ENCODE data around the gene FSIP1.

Gene FSIP1

DNA sequence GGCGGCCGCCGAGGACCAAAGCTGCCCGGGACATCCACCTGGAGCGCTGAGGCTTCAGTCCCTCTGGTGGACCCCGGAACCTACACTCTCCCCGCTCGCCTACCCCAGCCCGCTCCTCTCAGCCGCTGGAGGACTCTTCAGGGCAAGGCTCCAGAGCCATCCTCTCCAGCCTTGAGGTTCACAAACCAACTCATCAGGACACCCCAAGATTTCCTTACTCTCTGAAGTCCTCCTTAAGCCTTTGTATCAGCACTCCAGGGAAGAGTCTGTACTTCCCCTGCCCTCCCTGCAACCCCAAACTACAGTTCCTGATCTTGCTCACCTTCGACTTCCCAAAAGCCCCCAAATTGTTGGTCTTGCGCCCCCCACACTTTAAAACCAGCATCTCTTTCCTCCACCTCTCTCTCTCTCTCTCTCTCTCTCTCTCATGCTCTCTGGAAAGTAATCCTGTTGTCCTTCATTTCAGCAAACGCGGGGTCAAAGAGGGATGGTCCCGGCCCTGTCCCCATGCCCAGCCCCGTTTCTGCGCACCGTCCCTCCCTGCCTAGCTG is 201.3 kb downstream of the FSIP1 start:
- DNase-seq (ENCODE audit: low read depth) = peak; percentile 44

DNA sequence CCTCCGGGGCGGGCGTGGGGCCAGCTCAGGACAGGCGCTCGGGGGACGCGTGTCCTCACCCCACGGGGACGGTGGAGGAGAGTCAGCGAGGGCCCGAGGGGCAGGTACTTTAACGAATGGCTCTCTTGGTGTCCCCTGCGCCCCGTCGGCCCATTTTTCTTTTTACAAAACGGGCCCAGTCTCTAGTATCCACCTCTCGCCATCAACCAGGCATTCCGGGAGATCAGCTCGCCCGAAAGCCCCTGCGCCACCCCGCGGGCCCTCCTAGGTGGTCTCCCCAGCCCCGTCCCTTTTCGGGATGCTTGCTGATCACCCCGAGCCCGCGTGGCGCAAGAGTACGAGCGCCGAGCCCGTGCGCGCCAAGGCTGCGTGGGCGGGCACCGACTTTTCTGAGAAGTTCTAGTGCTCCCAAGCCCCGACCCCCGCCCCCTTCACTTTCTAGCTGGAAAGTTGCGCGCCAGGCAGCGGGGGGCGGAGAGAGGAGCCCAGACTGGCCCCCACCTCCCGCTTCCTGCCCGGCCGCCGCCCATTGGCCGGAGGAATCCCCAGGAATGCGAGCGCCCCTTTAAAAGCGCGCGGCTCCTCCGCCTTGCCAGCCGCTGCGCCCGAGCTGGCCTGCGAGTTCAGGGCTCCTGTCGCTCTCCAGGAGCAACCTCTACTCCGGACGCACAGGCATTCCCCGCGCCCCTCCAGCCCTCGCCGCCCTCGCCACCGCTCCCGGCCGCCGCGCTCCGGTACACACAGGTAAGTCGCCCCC is 202.0 kb downstream of the FSIP1 start, which contains the start of gene THBS1:
THBS1 (plus strand) TSS at position 595 of the 757 bp plus-strand sequence. CDS start 779 bp downstream, outside the sequence.
- DNase-seq (ENCODE audit: low read depth) = peak; percentile 94
- peak within 1 kb of the TSS; percentile 68 for H3K4me3 ChIP-seq (ENCODE audit: control insufficient read depth, low read depth, low read length)
- TF ChIP-seq, protein P1, sequence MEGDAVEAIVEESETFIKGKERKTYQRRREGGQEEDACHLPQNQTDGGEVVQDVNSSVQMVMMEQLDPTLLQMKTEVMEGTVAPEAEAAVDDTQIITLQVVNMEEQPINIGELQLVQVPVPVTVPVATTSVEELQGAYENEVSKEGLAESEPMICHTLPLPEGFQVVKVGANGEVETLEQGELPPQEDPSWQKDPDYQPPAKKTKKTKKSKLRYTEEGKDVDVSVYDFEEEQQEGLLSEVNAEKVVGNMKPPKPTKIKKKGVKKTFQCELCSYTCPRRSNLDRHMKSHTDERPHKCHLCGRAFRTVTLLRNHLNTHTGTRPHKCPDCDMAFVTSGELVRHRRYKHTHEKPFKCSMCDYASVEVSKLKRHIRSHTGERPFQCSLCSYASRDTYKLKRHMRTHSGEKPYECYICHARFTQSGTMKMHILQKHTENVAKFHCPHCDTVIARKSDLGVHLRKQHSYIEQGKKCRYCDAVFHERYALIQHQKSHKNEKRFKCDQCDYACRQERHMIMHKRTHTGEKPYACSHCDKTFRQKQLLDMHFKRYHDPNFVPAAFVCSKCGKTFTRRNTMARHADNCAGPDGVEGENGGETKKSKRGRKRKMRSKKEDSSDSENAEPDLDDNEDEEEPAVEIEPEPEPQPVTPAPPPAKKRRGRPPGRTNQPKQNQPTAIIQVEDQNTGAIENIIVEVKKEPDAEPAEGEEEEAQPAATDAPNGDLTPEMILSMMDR (IDR thresholded peaks at IDR 0.05; ENCODE audit: control insufficient read depth, insufficient read depth, low read depth, low read length, missing control alignments) = peak; percentile 9

More for the DNA sequence above, 201.3 kb downstream of the FSIP1 start:
- TF ChIP-seq, protein P1 (IDR thresholded peaks at IDR 0.05; ENCODE audit: control insufficient read depth, insufficient read depth, low read depth, low read length, missing control alignments) = no peak
- peak overlapping the region; percentile 68 for H3K4me3 ChIP-seq (ENCODE audit: control insufficient read depth, low read depth, low read length)

DNA sequence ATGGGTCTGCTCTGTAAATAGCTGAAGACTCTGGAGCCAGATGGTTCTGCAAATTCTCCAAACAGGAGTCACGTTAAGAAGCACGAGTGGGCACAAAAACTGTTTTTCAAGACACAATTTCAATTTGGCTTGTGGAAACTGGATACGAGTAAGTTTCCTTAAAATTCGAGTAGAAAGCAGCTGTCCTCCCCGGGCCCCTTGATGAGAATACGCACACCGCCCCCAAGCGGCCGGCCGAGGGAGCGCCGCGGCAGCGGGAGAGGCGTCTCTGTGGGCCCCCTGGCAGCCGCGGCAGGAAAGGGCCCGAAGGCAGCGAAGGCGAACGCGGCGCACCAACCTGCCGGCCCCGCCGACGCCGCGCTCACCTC is 202.5 kb downstream of the FSIP1 start:
- peak overlapping the region; percentile 68 for H3K4me3 ChIP-seq (ENCODE audit: control insufficient read depth, low read depth, low read length)
- TF ChIP-seq, protein P1 (IDR thresholded peaks at IDR 0.05; ENCODE audit: control insufficient read depth, insufficient read depth, low read depth, low read length, missing control alignments) = peak; percentile 82
- peak; percentile 98 for DNase-seq (ENCODE audit: low read depth)

DNA sequence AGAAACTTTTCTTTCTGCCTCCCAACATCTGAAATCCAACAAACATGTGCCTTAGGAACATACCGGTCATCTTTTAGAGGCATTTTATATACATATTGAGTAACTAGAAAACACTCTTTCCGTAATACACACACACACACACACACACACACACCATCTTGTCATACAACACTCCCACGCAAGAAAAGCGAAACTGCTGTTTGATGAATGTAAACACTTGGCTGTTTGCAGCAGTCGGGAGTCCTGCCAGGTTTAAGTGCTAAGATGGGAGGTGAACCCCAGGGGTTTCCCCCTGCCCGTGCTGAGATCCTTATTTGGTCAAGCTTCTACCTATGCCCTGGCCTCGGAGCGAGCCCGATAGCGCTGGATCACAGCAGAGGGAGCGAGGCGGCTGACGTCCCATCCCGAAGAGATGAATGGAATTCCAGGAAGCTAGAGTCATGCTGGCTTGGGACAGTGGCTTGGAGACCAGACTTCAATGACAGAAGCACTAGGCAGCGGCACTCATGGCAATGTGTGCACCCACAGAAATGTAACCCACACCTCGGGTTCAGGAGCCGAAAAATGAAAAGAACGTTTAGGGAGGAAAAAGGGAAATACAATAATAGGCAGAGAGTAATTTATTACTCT is 203.0 kb downstream of the FSIP1 start:
- H3K4me3 ChIP-seq (ENCODE audit: control insufficient read depth, low read depth, low read length) = peak overlapping the region; percentile 15
- TF ChIP-seq, protein P1 (IDR thresholded peaks at IDR 0.05; ENCODE audit: control insufficient read depth, insufficient read depth, low read depth, low read length, missing control alignments) = peak; percentile 1
- peak; percentile 92 for DNase-seq (ENCODE audit: low read depth)

DNA sequence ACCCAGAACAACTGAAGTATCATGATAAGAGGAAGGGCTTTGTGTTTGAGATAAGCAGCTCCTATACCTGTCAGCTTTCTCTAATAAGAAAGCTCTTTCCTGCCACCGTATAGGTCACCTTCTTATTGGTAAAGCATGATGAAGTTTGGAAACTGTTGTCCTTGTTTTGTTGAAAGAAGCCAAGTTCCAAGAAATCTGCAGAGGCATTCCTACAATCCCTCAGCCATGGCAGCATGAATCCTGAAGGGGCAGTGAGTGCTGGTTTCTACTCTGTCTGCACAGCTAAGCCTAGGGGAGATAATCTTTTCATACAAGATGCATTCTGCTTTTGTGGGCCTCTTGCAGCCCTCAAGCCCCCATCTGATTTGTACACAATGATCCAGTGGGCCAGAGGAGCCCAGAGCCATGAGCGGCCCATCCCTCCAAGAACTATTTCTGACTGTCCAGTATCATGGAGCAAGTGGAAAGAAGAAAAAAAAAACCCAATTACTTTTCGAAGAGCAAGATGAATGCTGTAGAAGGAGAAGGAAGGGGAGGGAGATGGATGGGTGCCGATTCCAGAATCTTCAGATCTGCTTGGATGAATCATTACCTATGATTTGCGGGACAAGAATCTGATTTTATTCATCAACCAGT is 203.7 kb downstream of the FSIP1 start:
- no peak overlapping the region for H3K4me3 ChIP-seq (ENCODE audit: control insufficient read depth, low read depth, low read length)

DNA sequence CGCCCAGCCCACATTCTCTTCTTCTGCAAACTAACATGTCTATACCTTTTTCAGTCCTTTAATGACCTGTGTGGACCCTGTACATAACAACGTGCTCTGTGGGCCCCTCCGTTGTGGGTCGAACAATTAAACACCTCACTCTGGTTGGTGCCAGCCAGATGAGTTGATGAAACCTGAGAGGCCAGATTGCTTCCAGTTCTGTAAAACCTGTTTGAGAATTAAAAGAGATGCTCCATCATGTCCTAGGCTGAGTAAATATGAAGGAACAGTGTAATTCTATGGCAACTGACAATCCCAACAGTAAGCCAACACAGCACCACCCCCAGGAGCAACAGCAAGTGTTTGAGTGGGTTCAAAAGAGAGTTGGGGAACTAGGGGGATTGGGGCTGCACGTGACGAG is 207.5 kb downstream of the FSIP1 start:
- TF ChIP-seq, protein P1 (IDR thresholded peaks at IDR 0.05; ENCODE audit: control insufficient read depth, insufficient read depth, low read depth, low read length, missing control alignments) = no peak
- no peak for DNase-seq (ENCODE audit: low read depth)
- H3K4me3 ChIP-seq (ENCODE audit: control insufficient read depth, low read depth, low read length) = no peak overlapping the region

More for the DNA sequence above, 203.7 kb downstream of the FSIP1 start:
- DNase-seq (ENCODE audit: low read depth) = peak; percentile 11
- TF ChIP-seq, protein P1 (IDR thresholded peaks at IDR 0.05; ENCODE audit: control insufficient read depth, insufficient read depth, low read depth, low read length, missing control alignments) = peak; percentile 27
